GM23338 (cell line): ENCODE results near the gene RAB3GAP1. TPM values are rescaled to one million over a fixed set of nuclear protein-coding genes. Genes with fewer than 3 reads are reported as not detected.

Source experiments
- ATAC-seq: fragments of 200-7000 bp; cut with Tn5 transposase; 3 replicates; pipeline ENCODE4 v1.9.1; 2020
- DNase-seq: peaks from one replicate; pipeline ENCODE4 v3.0.0-alpha.2; 2015; ENCODE audit warnings: low spot score
- H2AFZ ChIP-seq: fragments of 200-600 bp; sonication (generic); 2 replicates; pipeline ENCODE4 v1.8.0; 2016; ENCODE audit warnings: antibody characterized with exemption, mild to moderate bottlenecking, moderate library complexity
- H3F3A ChIP-seq: fragments of 200-600 bp; sonication (generic); replicated peaks from 2 replicates; pipeline ENCODE4 v1.8.0; 2017; ENCODE audit warnings: antibody characterized with exemption, mixed run types, low read depth
- H3K27ac ChIP-seq: fragments of 200-600 bp; sonication (generic); 2 replicates; pipeline ENCODE4 v1.6.1; 2016; ENCODE audit warnings: low read depth
- H3K27me3 ChIP-seq: fragments of 200-600 bp; sonication (generic); 2 replicates; pipeline ENCODE4 v1.8.0; 2016; ENCODE audit warnings: mild to moderate bottlenecking, mixed run types, moderate library complexity; ENCODE audit not compliant: insufficient read depth
- H3K36me3 ChIP-seq: fragments of 200-600 bp; sonication (generic); 2 replicates; pipeline ENCODE4 v1.8.0; 2016; ENCODE audit warnings: mild to moderate bottlenecking; ENCODE audit not compliant: insufficient read depth
- H3K4me1 ChIP-seq: fragments of 200-600 bp; sonication (generic); 2 replicates; pipeline ENCODE4 v1.8.0; 2016; ENCODE audit warnings: mild to moderate bottlenecking, moderate library complexity; ENCODE audit not compliant: insufficient read depth
- H3K4me2 ChIP-seq: fragments of 200-600 bp; sonication (generic); 2 replicates; pipeline ENCODE4 v1.7.1; 2017; ENCODE audit warnings: mixed run types
- H3K4me3 ChIP-seq: fragments of 200-600 bp; sonication (generic); 2 replicates; pipeline ENCODE4 v1.6.1; 2016; ENCODE audit warnings: mixed run types
- H3K79me2 ChIP-seq: fragments of 200-600 bp; sonication (generic); replicated peaks from 2 replicates; pipeline ENCODE4 v1.8.0; 2017; ENCODE audit warnings: mild to moderate bottlenecking; ENCODE audit not compliant: insufficient read depth
- H3K9me2 ChIP-seq: fragments of 200-600 bp; sonication (generic); 2 replicates; pipeline ENCODE4 v1.8.0; 2017; ENCODE audit not compliant: insufficient read depth
- H4K20me1 ChIP-seq: fragments of 200-600 bp; sonication (generic); replicated peaks from 2 replicates; pipeline ENCODE4 v1.8.0; 2017; ENCODE audit warnings: mild to moderate bottlenecking; ENCODE audit not compliant: insufficient read depth
- H3K27ac Mint-ChIP-seq: 2 replicates; pipeline ENCODE4 v1.8.0; 2020; ENCODE audit warnings: inconsistent platforms, mild to moderate bottlenecking, moderate library complexity, mixed read lengths
- H3K27me3 Mint-ChIP-seq: 3 replicates; pipeline ENCODE4 v1.8.0; 2022; ENCODE audit warnings: low read depth, mild to moderate bottlenecking, moderate library complexity, mixed read lengths, inconsistent platforms; ENCODE audit not compliant: insufficient read depth, poor library complexity
- H3K36me3 Mint-ChIP-seq: 3 replicates; pipeline ENCODE4 v1.8.0; 2021; ENCODE audit warnings: low read depth, mild to moderate bottlenecking, inconsistent platforms, moderate library complexity, mixed read lengths
- H3K4me1 Mint-ChIP-seq: 3 replicates; pipeline ENCODE4 v1.8.0; 2020; ENCODE audit warnings: mild to moderate bottlenecking, inconsistent platforms, mixed read lengths
- H3K4me3 Mint-ChIP-seq: 3 replicates; pipeline ENCODE4 v1.8.0; 2021; ENCODE audit warnings: moderate library complexity, mild to moderate bottlenecking, inconsistent platforms, mixed read lengths
- H3K9me3 Mint-ChIP-seq: 3 replicates; pipeline ENCODE4 v1.8.0; 2020; ENCODE audit warnings: moderate library complexity, mild to moderate bottlenecking, inconsistent platforms, mixed read lengths
- CREB1 ChIP-seq: fragments of 250-450 bp; sonication (Bioruptor Pico); IDR thresholded peaks from 2 replicates; pipeline ENCODE4 v1.5.0; 2020; ENCODE audit warnings: low read depth, mild to moderate bottlenecking, moderate library complexity
- EZH2 ChIP-seq: fragments of 200-600 bp; sonication (generic); IDR thresholded peaks from one replicate; pipeline ENCODE4 v1.8.0; 2017; ENCODE audit warnings: antibody characterized with exemption, mild to moderate bottlenecking, low read depth; ENCODE audit not compliant: unreplicated experiment
- EZH2phosphoT487 ChIP-seq: fragments of 200-600 bp; sonication (generic); IDR thresholded peaks from one replicate; pipeline ENCODE4 v1.8.1; 2018; ENCODE audit warnings: antibody characterized with exemption; ENCODE audit not compliant: unreplicated experiment
- JUNB ChIP-seq: IDR thresholded peaks from one replicate; pipeline ENCODE4 v1.6.1; 2016; ENCODE audit warnings: antibody characterized with exemption; ENCODE audit not compliant: unreplicated experiment
- NANOG ChIP-seq: IDR thresholded peaks from 2 replicates; pipeline ENCODE4 v1.6.1; 2016; ENCODE audit warnings: antibody characterized with exemption, borderline replicate concordance
- POLR2AphosphoS5 ChIP-seq: IDR thresholded peaks from 2 replicates; pipeline ENCODE4 v1.6.1; 2016; ENCODE audit warnings: antibody characterized with exemption, low read depth
- STAT1 ChIP-seq: IDR thresholded peaks from one replicate; pipeline ENCODE4 v1.6.1; 2016; ENCODE audit warnings: antibody characterized with exemption; ENCODE audit not compliant: unreplicated experiment
- ZNF114 ChIP-seq: fragments of 250-450 bp; sonication (Bioruptor Pico); IDR thresholded peaks from 2 replicates; pipeline ENCODE4 v1.5.0; 2020; ENCODE audit warnings: mild to moderate bottlenecking, moderate library complexity
- ZNF331 ChIP-seq: fragments of 250-450 bp; sonication (Bioruptor Pico); IDR thresholded peaks from 2 replicates; pipeline ENCODE4 v1.5.0; 2020; ENCODE audit warnings: low read depth, mild to moderate bottlenecking, moderate library complexity
- polyA plus RNA-seq: library from polyadenylated mRNA; unstranded; fragments of >200 nt; fragmentation: Nextera tagmentation; extraction: Ambion mirVana; gene quantifications from 2 replicates; pipeline ENCODE4 v1.2.1, GENCODE V29; 2016
- total RNA-seq: library from RNA; depleted of rRNA; stranded (reverse); fragments of >200 nt; shearing (Covaris generic); gene quantifications from 2 replicates; pipeline ENCODE4 v1.2.3, GENCODE V29; 2014
- TF ChIP-seq, protein P1 (sequence below), 2 experiments: fragments of 200-600 bp in 1 of 2; sonication (generic) in 1 of 2; conservative IDR thresholded peaks; 2 replicates each; pipeline versions ENCODE4 v1.5.1 to v1.6.1; 2016 to 2017; ENCODE audit warnings: antibody characterized with exemption in 2 of 2, low read depth in 2 of 2, mild to moderate bottlenecking in 2 of 2, moderate library complexity in 1 of 2
- TF ChIP-seq, protein P2 (sequence below): IDR thresholded peaks from 2 replicates; pipeline ENCODE4 v1.6.1; 2016; ENCODE audit warnings: antibody characterized with exemption
- TF ChIP-seq, protein P3 (sequence below): IDR thresholded peaks from one replicate; pipeline ENCODE4 v1.6.1; 2018; ENCODE audit warnings: antibody characterized with exemption; ENCODE audit not compliant: unreplicated experiment
- TF ChIP-seq, protein P4 (sequence below): fragments of 250-450 bp; sonication (Bioruptor Pico); IDR thresholded peaks from 2 replicates; pipeline ENCODE4 v1.5.0; 2020; ENCODE audit warnings: mild to moderate bottlenecking, moderate library complexity

The RAB3GAP1 gene
- total and polyA plus RNA-seq, 2 experiments from 2014 or later, result 22.5 to 40.4 TPM

DNA sequence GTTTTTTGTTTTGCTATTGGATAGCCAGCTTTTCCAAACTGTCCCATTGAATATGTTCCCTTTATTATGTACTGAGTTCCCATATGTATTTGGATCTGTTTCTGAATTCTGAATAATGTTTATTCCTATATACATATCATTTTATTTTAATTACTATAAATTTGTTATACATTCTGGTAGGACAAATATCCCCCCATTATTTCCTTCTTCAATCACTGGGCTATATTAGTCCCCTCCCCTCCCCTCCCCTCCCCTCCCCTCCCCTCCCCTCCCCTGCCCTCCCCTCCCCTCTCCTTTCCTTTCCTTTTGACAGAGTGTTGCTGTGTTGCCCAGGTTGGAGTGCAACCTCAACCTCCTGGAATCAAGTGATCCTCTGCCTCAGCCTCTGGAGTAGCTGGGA, 26.3 kb downstream of the RAB3GAP1 start:
- H4K20me1 ChIP-seq, result peaks cover 5% of the 10 kb centered on the region

More for the DNA sequence above, 26.3 kb downstream of the RAB3GAP1 start:
- Histone ChIP-seq H3K4me1 (no peaks in the 10 kb centered on the region), H3K4me3 (no peak overlapping the region), H3K27ac (no peak overlapping the region), H3K36me3 (0 out of 2 replicates have a peak, but pooled peaks cover 4% of the 10 kb centered on the region), H3K9me2 (0 out of 2 replicates have a peak, but pooled peaks cover 3% of the 10 kb centered on the region), H3K4me2 (no peak overlapping the region), H2AFZ (no peak overlapping the region), H3F3A (no peaks in the 10 kb centered on the region), H3K27me3 (no peaks in the 10 kb centered on the region), H3K79me2 (peaks cover 66% of the 10 kb centered on the region)
- no peak overlapping the region for H3K27ac Mint-ChIP-seq
- no peak overlapping the region for H3K4me3 Mint-ChIP-seq
- peaks cover 6% of the 10 kb centered on the region for H3K27me3 Mint-ChIP-seq
- H3K36me3 Mint-ChIP-seq, result peaks cover 71% of the 10 kb centered on the region
- H3K9me3 Mint-ChIP-seq, result peaks cover 28% of the 10 kb centered on the region
- no peaks in the 10 kb centered on the region for H3K4me1 Mint-ChIP-seq
- DNase-seq (no peak), ATAC-seq (no peak)
- TF ChIP-seq EZH2, result no peak
- no peak for TF ChIP-seq CREB1 (CRISPR knock-in tag)
- TF ChIP-seq, protein P1, sequence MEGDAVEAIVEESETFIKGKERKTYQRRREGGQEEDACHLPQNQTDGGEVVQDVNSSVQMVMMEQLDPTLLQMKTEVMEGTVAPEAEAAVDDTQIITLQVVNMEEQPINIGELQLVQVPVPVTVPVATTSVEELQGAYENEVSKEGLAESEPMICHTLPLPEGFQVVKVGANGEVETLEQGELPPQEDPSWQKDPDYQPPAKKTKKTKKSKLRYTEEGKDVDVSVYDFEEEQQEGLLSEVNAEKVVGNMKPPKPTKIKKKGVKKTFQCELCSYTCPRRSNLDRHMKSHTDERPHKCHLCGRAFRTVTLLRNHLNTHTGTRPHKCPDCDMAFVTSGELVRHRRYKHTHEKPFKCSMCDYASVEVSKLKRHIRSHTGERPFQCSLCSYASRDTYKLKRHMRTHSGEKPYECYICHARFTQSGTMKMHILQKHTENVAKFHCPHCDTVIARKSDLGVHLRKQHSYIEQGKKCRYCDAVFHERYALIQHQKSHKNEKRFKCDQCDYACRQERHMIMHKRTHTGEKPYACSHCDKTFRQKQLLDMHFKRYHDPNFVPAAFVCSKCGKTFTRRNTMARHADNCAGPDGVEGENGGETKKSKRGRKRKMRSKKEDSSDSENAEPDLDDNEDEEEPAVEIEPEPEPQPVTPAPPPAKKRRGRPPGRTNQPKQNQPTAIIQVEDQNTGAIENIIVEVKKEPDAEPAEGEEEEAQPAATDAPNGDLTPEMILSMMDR (conservative IDR thresholded peaks at IDR 0.05; ENCODE audit: low read depth in 2 of 2), result no peak
- TF ChIP-seq, protein P2, sequence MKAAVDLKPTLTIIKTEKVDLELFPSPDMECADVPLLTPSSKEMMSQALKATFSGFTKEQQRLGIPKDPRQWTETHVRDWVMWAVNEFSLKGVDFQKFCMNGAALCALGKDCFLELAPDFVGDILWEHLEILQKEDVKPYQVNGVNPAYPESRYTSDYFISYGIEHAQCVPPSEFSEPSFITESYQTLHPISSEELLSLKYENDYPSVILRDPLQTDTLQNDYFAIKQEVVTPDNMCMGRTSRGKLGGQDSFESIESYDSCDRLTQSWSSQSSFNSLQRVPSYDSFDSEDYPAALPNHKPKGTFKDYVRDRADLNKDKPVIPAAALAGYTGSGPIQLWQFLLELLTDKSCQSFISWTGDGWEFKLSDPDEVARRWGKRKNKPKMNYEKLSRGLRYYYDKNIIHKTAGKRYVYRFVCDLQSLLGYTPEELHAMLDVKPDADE, result no peak
- TF ChIP-seq ZNF114, result no peak
- no peak for TF ChIP-seq ZNF331 (CRISPR knock-in tag)
- TF ChIP-seq EZH2phosphoT487, result no peak
- TF ChIP-seq NANOG, result no peak
- no peak for TF ChIP-seq STAT1
- no peak for TF ChIP-seq POLR2AphosphoS5
- TF ChIP-seq, protein P3, sequence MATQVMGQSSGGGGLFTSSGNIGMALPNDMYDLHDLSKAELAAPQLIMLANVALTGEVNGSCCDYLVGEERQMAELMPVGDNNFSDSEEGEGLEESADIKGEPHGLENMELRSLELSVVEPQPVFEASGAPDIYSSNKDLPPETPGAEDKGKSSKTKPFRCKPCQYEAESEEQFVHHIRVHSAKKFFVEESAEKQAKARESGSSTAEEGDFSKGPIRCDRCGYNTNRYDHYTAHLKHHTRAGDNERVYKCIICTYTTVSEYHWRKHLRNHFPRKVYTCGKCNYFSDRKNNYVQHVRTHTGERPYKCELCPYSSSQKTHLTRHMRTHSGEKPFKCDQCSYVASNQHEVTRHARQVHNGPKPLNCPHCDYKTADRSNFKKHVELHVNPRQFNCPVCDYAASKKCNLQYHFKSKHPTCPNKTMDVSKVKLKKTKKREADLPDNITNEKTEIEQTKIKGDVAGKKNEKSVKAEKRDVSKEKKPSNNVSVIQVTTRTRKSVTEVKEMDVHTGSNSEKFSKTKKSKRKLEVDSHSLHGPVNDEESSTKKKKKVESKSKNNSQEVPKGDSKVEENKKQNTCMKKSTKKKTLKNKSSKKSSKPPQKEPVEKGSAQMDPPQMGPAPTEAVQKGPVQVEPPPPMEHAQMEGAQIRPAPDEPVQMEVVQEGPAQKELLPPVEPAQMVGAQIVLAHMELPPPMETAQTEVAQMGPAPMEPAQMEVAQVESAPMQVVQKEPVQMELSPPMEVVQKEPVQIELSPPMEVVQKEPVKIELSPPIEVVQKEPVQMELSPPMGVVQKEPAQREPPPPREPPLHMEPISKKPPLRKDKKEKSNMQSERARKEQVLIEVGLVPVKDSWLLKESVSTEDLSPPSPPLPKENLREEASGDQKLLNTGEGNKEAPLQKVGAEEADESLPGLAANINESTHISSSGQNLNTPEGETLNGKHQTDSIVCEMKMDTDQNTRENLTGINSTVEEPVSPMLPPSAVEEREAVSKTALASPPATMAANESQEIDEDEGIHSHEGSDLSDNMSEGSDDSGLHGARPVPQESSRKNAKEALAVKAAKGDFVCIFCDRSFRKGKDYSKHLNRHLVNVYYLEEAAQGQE, result no peak
- TF ChIP-seq JUNB, result no peak
- TF ChIP-seq, protein P4, sequence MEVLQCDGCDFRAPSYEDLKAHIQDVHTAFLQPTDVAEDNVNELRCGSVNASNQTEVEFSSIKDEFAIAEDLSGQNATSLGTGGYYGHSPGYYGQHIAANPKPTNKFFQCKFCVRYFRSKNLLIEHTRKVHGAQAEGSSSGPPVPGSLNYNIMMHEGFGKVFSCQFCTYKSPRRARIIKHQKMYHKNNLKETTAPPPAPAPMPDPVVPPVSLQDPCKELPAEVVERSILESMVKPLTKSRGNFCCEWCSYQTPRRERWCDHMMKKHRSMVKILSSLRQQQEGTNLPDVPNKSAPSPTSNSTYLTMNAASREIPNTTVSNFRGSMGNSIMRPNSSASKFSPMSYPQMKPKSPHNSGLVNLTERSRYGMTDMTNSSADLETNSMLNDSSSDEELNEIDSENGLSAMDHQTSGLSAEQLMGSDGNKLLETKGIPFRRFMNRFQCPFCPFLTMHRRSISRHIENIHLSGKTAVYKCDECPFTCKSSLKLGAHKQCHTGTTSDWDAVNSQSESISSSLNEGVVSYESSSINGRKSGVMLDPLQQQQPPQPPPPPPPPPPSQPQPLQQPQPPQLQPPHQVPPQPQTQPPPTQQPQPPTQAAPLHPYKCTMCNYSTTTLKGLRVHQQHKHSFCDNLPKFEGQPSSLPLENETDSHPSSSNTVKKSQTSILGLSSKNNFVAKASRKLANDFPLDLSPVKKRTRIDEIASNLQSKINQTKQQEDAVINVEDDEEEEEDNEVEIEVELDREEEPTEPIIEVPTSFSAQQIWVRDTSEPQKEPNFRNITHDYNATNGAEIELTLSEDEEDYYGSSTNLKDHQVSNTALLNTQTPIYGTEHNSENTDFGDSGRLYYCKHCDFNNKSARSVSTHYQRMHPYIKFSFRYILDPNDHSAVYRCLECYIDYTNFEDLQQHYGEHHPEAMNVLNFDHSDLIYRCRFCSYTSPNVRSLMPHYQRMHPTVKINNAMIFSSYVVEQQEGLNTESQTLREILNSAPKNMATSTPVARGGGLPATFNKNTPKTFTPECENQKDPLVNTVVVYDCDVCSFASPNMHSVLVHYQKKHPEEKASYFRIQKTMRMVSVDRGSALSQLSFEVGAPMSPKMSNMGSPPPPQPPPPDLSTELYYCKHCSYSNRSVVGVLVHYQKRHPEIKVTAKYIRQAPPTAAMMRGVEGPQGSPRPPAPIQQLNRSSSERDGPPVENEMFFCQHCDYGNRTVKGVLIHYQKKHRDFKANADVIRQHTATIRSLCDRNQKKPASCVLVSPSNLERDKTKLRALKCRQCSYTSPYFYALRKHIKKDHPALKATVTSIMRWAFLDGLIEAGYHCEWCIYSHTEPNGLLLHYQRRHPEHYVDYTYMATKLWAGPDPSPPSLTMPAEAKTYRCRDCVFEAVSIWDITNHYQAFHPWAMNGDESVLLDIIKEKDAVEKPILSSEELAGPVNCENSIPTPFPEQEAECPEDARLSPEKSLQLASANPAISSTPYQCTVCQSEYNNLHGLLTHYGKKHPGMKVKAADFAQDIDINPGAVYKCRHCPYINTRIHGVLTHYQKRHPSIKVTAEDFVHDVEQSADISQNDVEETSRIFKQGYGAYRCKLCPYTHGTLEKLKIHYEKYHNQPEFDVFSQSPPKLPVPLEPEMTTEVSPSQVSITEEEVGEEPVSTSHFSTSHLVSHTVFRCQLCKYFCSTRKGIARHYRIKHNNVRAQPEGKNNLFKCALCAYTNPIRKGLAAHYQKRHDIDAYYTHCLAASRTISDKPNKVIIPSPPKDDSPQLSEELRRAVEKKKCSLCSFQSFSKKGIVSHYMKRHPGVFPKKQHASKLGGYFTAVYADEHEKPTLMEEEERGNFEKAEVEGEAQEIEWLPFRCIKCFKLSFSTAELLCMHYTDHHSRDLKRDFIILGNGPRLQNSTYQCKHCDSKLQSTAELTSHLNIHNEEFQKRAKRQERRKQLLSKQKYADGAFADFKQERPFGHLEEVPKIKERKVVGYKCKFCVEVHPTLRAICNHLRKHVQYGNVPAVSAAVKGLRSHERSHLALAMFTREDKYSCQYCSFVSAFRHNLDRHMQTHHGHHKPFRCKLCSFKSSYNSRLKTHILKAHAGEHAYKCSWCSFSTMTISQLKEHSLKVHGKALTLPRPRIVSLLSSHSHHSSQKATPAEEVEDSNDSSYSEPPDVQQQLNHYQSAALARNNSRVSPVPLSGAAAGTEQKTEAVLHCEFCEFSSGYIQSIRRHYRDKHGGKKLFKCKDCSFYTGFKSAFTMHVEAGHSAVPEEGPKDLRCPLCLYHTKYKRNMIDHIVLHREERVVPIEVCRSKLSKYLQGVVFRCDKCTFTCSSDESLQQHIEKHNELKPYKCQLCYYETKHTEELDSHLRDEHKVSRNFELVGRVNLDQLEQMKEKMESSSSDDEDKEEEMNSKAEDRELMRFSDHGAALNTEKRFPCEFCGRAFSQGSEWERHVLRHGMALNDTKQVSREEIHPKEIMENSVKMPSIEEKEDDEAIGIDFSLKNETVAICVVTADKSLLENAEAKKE (CRISPR knock-in tag), result no peak
